HEK293 (cell line): ENCODE measurements around the gene EPN1.

Source experiments
- CTCF ChIA-PET: fragments of 350-600 bp; formaldehyde crosslinking; extraction: SDS; loops from one replicate; lab custom pipeline; 2021; ENCODE audit warnings: antibody characterized with exemption; lab: Yijun Ruan, JAX
- POLR2A ChIA-PET: fragments of 300-600 bp; formaldehyde crosslinking; extraction: SDS; loops from one replicate; lab custom pipeline; 2020; ENCODE audit warnings: antibody characterized with exemption, inconsistent platforms; lab: Yijun Ruan, JAX
- H3K27ac ChIP-seq: fragments of 200-500 bp; sonication (Bioruptor generic); 2 replicates; pipeline ENCODE4 v1.5.1; 2014; ENCODE audit warnings: low read depth, low read length, control low read depth, inconsistent platforms; ENCODE audit errors: extremely low read depth
- H3K36me3 ChIP-seq, 2 experiments: fragments of 200-500 bp in 1 of 2; sonication (Bioruptor generic) in 1 of 2; 1 replicate in 1 of 2; 2 replicates in 1 of 2; pipeline ENCODE4 v1.5.1; 2014 to 2017; ENCODE audit warnings: inconsistent platforms in 2 of 2, low read length in 2 of 2; ENCODE audit not compliant: control insufficient read depth in 2 of 2, insufficient read depth in 1 of 2
- H3K4me1 ChIP-seq: fragments of 200-500 bp; sonication (Bioruptor generic); 2 replicates; pipeline ENCODE4 v1.5.1; 2014; ENCODE audit warnings: mild to moderate bottlenecking, low read length, inconsistent platforms; ENCODE audit not compliant: control insufficient read depth, insufficient read depth
- H3K4me3 ChIP-seq: 2 replicates; pipeline ENCODE4 v1.5.1; 2011; ENCODE audit warnings: low read depth, mild to moderate bottlenecking, control low read depth, low read length, moderate library complexity
- H3K9me3 ChIP-seq: fragments of 200-500 bp; sonication (Bioruptor generic); 2 replicates; pipeline ENCODE4 v1.5.1; 2014; ENCODE audit warnings: low read depth, low read length, inconsistent platforms; ENCODE audit not compliant: control insufficient read depth, insufficient read depth
- BCL11B ChIP-seq: fragments of 450-650 bp; formaldehyde crosslinking; IDR thresholded peaks from 2 replicates; pipeline ENCODE4 v1.5.1; 2016; ENCODE audit warnings: low read depth, missing biosample characterization, missing genetic modification characterization
- GLIS2 ChIP-seq: fragments of 450-650 bp; formaldehyde crosslinking; IDR thresholded peaks from 2 replicates; pipeline ENCODE4 v1.5.1; 2016; ENCODE audit warnings: missing biosample characterization, missing genetic modification characterization
- MZF1 ChIP-seq: fragments of 450-650 bp; formaldehyde crosslinking; IDR thresholded peaks from 2 replicates; pipeline ENCODE4 v1.5.1; 2017; ENCODE audit warnings: missing biosample characterization, missing genetic modification characterization, borderline replicate concordance
- WT1 ChIP-seq: fragments of 450-650 bp; formaldehyde crosslinking; IDR thresholded peaks from 2 replicates; pipeline ENCODE4 v1.5.1; 2016; ENCODE audit warnings: missing biosample characterization, missing genetic modification characterization
- ZFP3 ChIP-seq: fragments of 450-650 bp; formaldehyde crosslinking; IDR thresholded peaks from 2 replicates; pipeline ENCODE4 v1.5.1; 2016; ENCODE audit warnings: low read depth, missing biosample characterization, missing genetic modification characterization
- ZFP37 ChIP-seq: fragments of 450-650 bp; formaldehyde crosslinking; IDR thresholded peaks from 2 replicates; pipeline ENCODE4 v1.5.1; 2016; ENCODE audit warnings: missing biosample characterization, missing genetic modification characterization
- ZFP41 ChIP-seq: fragments of 450-650 bp; formaldehyde crosslinking; IDR thresholded peaks from 2 replicates; pipeline ENCODE4 v1.5.1; 2016; ENCODE audit warnings: missing biosample characterization, missing genetic modification characterization, borderline replicate concordance
- ZNF202 ChIP-seq: fragments of 450-650 bp; formaldehyde crosslinking; IDR thresholded peaks from 2 replicates; pipeline ENCODE4 v1.5.1; 2016; ENCODE audit warnings: missing biosample characterization, missing genetic modification characterization, borderline replicate concordance
- ZNF350 ChIP-seq: fragments of 450-650 bp; formaldehyde crosslinking; IDR thresholded peaks from 2 replicates; pipeline ENCODE4 v1.5.0; 2017; ENCODE audit warnings: missing biosample characterization, mild to moderate bottlenecking, missing genetic modification characterization
- ZNF404 ChIP-seq: fragments of 450-650 bp; formaldehyde crosslinking; IDR thresholded peaks from 2 replicates; pipeline ENCODE4 v1.5.1; 2017; ENCODE audit warnings: missing biosample characterization, missing genetic modification characterization
- ZNF529 ChIP-seq: fragments of 450-650 bp; formaldehyde crosslinking; IDR thresholded peaks from 2 replicates; pipeline ENCODE4 v1.5.1; 2017; ENCODE audit warnings: missing genetic modification characterization, missing biosample characterization; ENCODE audit not compliant: insufficient replicate concordance
- ZNF560 ChIP-seq: fragments of 450-650 bp; formaldehyde crosslinking; IDR thresholded peaks from 2 replicates; pipeline ENCODE4 v1.5.1; 2017; ENCODE audit warnings: missing biosample characterization, missing genetic modification characterization, borderline replicate concordance
- ZNF701 ChIP-seq: fragments of 450-650 bp; formaldehyde crosslinking; IDR thresholded peaks from 2 replicates; pipeline ENCODE4 v1.5.1; 2016; ENCODE audit warnings: missing biosample characterization, missing genetic modification characterization
- TF ChIP-seq, protein P1 (sequence below): fragments of 450-650 bp; formaldehyde crosslinking; IDR thresholded peaks from 2 replicates; pipeline ENCODE4 v1.5.1; 2016; ENCODE audit warnings: missing biosample characterization, missing genetic modification characterization
- TF ChIP-seq, protein P2 (sequence below): fragments of 450-650 bp; formaldehyde crosslinking; IDR thresholded peaks from 2 replicates; pipeline ENCODE4 v1.5.1; 2016; ENCODE audit warnings: missing biosample characterization, missing genetic modification characterization, borderline replicate concordance
- TF ChIP-seq, protein P3 (sequence below): fragments of 450-650 bp; formaldehyde crosslinking; IDR thresholded peaks from 2 replicates; pipeline ENCODE4 v1.5.1; 2016; ENCODE audit warnings: missing biosample characterization, missing genetic modification characterization
- TF ChIP-seq, protein P4 (sequence below): fragments of 450-650 bp; formaldehyde crosslinking; IDR thresholded peaks from 2 replicates; pipeline ENCODE4 v1.5.1; 2016; ENCODE audit warnings: missing biosample characterization, missing genetic modification characterization
- TF ChIP-seq, protein P5 (sequence below): fragments of 450-650 bp; formaldehyde crosslinking; IDR thresholded peaks from 2 replicates; pipeline ENCODE4 v1.5.1; 2016; ENCODE audit warnings: missing biosample characterization, missing genetic modification characterization
- TF ChIP-seq, protein P6 (sequence below): fragments of 450-650 bp; formaldehyde crosslinking; IDR thresholded peaks from 2 replicates; pipeline ENCODE4 v1.5.1; 2016; ENCODE audit warnings: missing biosample characterization, missing genetic modification characterization

EPN1 gene

DNA sequence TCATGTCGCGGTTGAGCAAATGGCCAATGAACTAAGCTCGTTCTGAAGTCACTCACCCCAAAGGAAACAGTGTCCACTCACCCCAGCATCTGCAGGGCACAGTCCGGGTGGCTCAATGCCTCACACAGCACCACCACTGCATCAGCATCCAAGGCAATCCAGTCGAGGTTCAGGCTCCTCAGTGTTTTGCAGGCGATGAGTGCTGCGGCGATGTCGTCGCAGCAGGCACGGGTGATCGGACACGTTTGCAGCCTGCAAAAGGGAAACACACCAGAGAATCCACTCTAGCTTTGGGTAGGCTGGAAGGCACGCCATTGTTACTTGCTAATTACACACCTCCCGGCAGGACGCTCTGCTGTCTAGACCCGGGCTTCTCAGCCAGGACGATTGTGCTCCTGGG, 36.7 kb downstream of the EPN1 start (continued):
- TF ChIP-seq, protein P1, sequence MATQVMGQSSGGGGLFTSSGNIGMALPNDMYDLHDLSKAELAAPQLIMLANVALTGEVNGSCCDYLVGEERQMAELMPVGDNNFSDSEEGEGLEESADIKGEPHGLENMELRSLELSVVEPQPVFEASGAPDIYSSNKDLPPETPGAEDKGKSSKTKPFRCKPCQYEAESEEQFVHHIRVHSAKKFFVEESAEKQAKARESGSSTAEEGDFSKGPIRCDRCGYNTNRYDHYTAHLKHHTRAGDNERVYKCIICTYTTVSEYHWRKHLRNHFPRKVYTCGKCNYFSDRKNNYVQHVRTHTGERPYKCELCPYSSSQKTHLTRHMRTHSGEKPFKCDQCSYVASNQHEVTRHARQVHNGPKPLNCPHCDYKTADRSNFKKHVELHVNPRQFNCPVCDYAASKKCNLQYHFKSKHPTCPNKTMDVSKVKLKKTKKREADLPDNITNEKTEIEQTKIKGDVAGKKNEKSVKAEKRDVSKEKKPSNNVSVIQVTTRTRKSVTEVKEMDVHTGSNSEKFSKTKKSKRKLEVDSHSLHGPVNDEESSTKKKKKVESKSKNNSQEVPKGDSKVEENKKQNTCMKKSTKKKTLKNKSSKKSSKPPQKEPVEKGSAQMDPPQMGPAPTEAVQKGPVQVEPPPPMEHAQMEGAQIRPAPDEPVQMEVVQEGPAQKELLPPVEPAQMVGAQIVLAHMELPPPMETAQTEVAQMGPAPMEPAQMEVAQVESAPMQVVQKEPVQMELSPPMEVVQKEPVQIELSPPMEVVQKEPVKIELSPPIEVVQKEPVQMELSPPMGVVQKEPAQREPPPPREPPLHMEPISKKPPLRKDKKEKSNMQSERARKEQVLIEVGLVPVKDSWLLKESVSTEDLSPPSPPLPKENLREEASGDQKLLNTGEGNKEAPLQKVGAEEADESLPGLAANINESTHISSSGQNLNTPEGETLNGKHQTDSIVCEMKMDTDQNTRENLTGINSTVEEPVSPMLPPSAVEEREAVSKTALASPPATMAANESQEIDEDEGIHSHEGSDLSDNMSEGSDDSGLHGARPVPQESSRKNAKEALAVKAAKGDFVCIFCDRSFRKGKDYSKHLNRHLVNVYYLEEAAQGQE (tag by site-specific recombination), result no peak

DNA sequence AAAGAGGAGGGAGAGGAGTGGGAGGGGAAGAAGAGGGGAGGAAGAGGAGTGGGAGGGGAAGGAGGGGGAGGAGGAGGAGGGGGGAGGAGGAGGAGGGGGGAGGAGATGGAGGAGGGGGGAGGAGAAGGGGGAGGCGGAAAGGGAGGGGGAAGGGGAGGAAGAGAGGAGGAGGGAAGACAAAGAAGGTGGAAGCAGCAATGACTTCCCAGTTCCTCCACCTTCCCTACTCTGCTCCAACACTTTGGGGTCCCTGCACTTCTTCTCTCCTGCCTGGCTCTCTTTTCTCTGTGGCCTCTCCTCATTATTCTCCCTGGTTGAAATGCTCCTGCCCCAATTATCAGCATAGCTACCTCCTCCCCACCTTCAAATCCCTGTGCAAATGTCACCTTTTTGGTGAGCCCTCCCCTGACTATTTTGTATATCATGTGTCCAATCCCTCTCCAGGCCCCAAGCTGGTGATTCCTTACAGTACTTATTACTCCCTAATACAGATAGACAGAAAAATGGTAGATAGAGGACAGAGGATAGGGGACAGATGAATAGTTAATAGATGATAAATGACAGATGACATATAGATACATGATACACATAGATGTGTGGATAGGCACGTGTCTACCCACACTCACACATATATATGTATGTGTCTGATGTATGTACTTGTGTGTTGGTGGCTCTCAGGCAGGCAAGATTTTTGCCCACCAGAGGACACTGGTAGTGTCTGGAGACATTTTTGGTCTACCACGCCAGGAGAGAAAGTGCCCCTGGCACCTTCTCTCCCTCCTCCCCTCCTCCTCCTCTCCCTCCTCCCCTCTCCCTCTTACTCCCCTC, 38.0 kb downstream of the EPN1 start:
- TF ChIP-seq ZFP37 (tag by site-specific recombination) (no peak), WT1 (no peak), GLIS2 (tag by site-specific recombination) (no peak), MZF1 (no peak), ZNF560 (tag by site-specific recombination) (no peak), ZNF202 (no peak), ZNF350 (tag by site-specific recombination) (no peak), ZFP41 (tag by site-specific recombination) (no peak), BCL11B (no peak), ZNF529 (tag by site-specific recombination) (no peak), ZNF701 (tag by site-specific recombination) (no peak), ZNF404 (tag by site-specific recombination) (no peak), ZFP3 (no peak)
- TF ChIP-seq, protein P2, sequence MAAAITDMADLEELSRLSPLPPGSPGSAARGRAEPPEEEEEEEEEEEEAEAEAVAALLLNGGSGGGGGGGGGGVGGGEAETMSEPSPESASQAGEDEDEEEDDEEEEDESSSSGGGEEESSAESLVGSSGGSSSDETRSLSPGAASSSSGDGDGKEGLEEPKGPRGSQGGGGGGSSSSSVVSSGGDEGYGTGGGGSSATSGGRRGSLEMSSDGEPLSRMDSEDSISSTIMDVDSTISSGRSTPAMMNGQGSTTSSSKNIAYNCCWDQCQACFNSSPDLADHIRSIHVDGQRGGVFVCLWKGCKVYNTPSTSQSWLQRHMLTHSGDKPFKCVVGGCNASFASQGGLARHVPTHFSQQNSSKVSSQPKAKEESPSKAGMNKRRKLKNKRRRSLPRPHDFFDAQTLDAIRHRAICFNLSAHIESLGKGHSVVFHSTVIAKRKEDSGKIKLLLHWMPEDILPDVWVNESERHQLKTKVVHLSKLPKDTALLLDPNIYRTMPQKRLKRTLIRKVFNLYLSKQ (tag by site-specific recombination), result no peak
- TF ChIP-seq, protein P3, sequence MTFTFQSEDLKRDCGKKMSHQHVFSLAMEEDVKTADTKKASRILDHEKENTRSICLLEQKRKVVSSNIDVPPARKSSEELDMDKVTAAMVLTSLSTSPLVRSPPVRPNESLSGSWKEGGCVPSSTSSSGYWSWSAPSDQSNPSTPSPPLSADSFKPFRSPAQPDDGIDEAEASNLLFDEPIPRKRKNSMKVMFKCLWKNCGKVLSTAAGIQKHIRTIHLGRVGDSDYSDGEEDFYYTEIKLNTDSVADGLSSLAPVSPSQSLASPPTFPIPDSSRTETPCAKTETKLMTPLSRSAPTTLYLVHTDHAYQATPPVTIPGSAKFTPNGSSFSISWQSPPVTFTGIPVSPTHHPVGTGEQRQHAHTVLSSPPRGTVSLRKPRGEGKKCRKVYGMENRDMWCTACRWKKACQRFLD (tag by site-specific recombination), result no peak
- TF ChIP-seq, protein P4, sequence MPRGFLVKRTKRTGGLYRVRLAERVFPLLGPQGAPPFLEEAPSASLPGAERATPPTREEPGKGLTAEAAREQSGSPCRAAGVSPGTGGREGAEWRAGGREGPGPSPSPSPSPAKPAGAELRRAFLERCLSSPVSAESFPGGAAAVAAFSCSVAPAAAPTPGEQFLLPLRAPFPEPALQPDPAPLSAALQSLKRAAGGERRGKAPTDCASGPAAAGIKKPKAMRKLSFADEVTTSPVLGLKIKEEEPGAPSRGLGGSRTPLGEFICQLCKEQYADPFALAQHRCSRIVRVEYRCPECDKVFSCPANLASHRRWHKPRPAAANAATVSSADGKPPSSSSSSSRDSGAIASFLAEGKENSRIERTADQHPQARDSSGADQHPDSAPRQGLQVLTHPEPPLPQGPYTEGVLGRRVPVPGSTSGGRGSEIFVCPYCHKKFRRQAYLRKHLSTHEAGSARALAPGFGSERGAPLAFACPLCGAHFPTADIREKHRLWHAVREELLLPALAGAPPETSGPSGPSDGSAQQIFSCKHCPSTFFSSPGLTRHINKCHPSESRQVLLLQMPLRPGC (tag by site-specific recombination), result no peak
- TF ChIP-seq, protein P5, sequence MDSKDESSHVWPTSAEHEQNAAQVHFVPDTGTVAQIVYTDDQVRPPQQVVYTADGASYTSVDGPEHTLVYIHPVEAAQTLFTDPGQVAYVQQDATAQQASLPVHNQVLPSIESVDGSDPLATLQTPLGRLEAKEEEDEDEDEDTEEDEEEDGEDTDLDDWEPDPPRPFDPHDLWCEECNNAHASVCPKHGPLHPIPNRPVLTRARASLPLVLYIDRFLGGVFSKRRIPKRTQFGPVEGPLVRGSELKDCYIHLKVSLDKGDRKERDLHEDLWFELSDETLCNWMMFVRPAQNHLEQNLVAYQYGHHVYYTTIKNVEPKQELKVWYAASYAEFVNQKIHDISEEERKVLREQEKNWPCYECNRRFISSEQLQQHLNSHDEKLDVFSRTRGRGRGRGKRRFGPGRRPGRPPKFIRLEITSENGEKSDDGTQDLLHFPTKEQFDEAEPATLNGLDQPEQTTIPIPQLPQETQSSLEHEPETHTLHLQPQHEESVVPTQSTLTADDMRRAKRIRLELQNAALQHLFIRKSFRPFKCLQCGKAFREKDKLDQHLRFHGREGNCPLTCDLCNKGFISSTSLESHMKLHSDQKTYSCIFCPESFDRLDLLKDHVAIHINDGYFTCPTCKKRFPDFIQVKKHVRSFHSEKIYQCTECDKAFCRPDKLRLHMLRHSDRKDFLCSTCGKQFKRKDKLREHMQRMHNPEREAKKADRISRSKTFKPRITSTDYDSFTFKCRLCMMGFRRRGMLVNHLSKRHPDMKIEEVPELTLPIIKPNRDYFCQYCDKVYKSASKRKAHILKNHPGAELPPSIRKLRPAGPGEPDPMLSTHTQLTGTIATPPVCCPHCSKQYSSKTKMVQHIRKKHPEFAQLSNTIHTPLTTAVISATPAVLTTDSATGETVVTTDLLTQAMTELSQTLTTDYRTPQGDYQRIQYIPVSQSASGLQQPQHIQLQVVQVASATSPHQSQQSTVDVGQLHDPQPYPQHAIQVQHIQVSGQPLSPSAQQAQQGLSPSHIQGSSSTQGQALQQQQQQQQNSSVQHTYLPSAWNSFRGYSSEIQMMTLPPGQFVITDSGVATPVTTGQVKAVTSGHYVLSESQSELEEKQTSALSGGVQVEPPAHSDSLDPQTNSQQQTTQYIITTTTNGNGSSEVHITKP (tag by site-specific recombination), result no peak
- TF ChIP-seq, protein P6, sequence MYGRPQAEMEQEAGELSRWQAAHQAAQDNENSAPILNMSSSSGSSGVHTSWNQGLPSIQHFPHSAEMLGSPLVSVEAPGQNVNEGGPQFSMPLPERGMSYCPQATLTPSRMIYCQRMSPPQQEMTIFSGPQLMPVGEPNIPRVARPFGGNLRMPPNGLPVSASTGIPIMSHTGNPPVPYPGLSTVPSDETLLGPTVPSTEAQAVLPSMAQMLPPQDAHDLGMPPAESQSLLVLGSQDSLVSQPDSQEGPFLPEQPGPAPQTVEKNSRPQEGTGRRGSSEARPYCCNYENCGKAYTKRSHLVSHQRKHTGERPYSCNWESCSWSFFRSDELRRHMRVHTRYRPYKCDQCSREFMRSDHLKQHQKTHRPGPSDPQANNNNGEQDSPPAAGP (tag by site-specific recombination), result no peak
- TF ChIP-seq, all 188 proteins: peak for 0
- Histone ChIP-seq H3K27ac (no peak overlapping the region), H3K4me1 (no peaks in the 10 kb centered on the region), H3K9me3 (no peaks in the 10 kb centered on the region), H3K36me3 (no peaks in the 10 kb centered on the region), H3K4me3 (no peak overlapping the region)
- ChIA-PET CTCF (no interaction called here), POLR2A (no interaction called here)
